HK-2 (cell line): ENCODE results near the gene TRIM31.

ENCODE experiments used
- DNase-seq: peaks from one replicate; pipeline ENCODE4 v3.0.0-alpha.2; 2018; ENCODE audit not compliant: unreplicated experiment

The TRIM31 gene

GRCh38 chr6:30113003-30113759, at the start of gene TRIM31:
TSS of gene TRIM31 (minus strand) at chr6:30113090. CDS start at chr6:30112805, 285 bp downstream.
- no peak for DNase-seq

- DNase-seq, result no peak
These were observed 49.6 kb upstream of the TRIM31 start for GRCh38 chr6:30162265-30163089.

GRCh38 chr6:30160785-30161531, 48.1 kb upstream of the TRIM31 start, which contains the start of gene TRIM10:
TSS of gene TRIM10 (minus strand) at chr6:30161211. CDS start at chr6:30160858, 353 bp downstream.
- DNase-seq, result no peak

- no peak for DNase-seq
These were observed 47.3 kb upstream of the TRIM31 start for GRCh38 chr6:30160008-30160784.

GRCh38 chr6:30158475-30159040, 45.7 kb upstream of the TRIM31 start:
- no peak for DNase-seq

GRCh38 chr6:30157999-30158398, 45.1 kb upstream of the TRIM31 start:
- no peak for DNase-seq

GRCh38 chr6:30157581-30157980, 44.7 kb upstream of the TRIM31 start:
- DNase-seq, result no peak

GRCh38 chr6:30156774-30157173, 43.9 kb upstream of the TRIM31 start:
- no peak for DNase-seq

GRCh38 chr6:30156262-30156599, 43.3 kb upstream of the TRIM31 start:
- DNase-seq, result peak; percentile 78

GRCh38 chr6:30155520-30156261, 42.8 kb upstream of the TRIM31 start:
- no peak for DNase-seq

- DNase-seq, result peak; percentile 66
These were observed 42.0 kb upstream of the TRIM31 start for GRCh38 chr6:30154709-30155519.

GRCh38 chr6:30154061-30154460, 41.2 kb upstream of the TRIM31 start:
- DNase-seq, result no peak

GRCh38 chr6:30152910-30153610, 40.2 kb upstream of the TRIM31 start:
- no peak for DNase-seq

GRCh38 chr6:30152016-30152673, 39.3 kb upstream of the TRIM31 start:
- DNase-seq, result no peak

GRCh38 chr6:30151580-30151979, 38.7 kb upstream of the TRIM31 start:
- no peak for DNase-seq

GRCh38 chr6:30150671-30151395, 37.9 kb upstream of the TRIM31 start:
- peak; percentile 20 for DNase-seq

GRCh38 chr6:30149858-30150550, 37.1 kb upstream of the TRIM31 start:
- no peak for DNase-seq
